A172 (cell line): ENCODE results near the gene LOXL1. TPM values are rescaled to one million over a fixed set of nuclear protein-coding genes. Genes with fewer than 3 reads are reported as not detected.

Experiments used
- DNase-seq: peaks from one replicate; pipeline ENCODE4 v3.0.0-alpha.2; 2015; ENCODE audit warnings: low spot score
- total RNA-seq: library from RNA; depleted of rRNA; stranded (reverse); fragments of >200 nt; shearing (Covaris generic); gene quantifications from 2 replicates; pipeline ENCODE4 v1.2.3, GENCODE V29; 2014

LOXL1 gene
- total RNA-seq, 1 experiment from 2014 or later, result 91.0 TPM

- DNase-seq, result peak; percentile 23
Observed at GRCh38 chr15:73899197-73900094, 26.8 kb upstream of the LOXL1 start.

GRCh38 chr15:73900095-73900712 lies 26.1 kb upstream of the LOXL1 start:
- peak; percentile 37 for DNase-seq

GRCh38 chr15:73901126-73901810 lies 25.0 kb upstream of the LOXL1 start:
- DNase-seq, result no peak

- no peak for DNase-seq
Observed at GRCh38 chr15:73902121-73903020, 23.9 kb upstream of the LOXL1 start.

- no peak for DNase-seq
Observed at GRCh38 chr15:73904026-73904815, 22.0 kb upstream of the LOXL1 start.

GRCh38 chr15:73905225-73905827 lies 20.9 kb upstream of the LOXL1 start:
- DNase-seq, result no peak

GRCh38 chr15:73906346-73907034 lies 19.8 kb upstream of the LOXL1 start:
- no peak for DNase-seq

GRCh38 chr15:73907035-73907408 lies 19.2 kb upstream of the LOXL1 start:
- no peak for DNase-seq

- DNase-seq, result peak; percentile 46
Observed at GRCh38 chr15:73908030-73908821, 18.0 kb upstream of the LOXL1 start.

- DNase-seq, result no peak
Observed at GRCh38 chr15:73908822-73909122, 17.5 kb upstream of the LOXL1 start.

GRCh38 chr15:73909651-73910050 lies 16.6 kb upstream of the LOXL1 start:
- no peak for DNase-seq

GRCh38 chr15:73910522-73911303 lies 15.5 kb upstream of the LOXL1 start:
- DNase-seq, result no peak

GRCh38 chr15:73912030-73912596 lies 14.1 kb upstream of the LOXL1 start:
- DNase-seq, result no peak

- DNase-seq, result no peak
Observed at GRCh38 chr15:73914145-73914544, 12.1 kb upstream of the LOXL1 start.

GRCh38 chr15:73915082-73915481 lies 11.2 kb upstream of the LOXL1 start:
- no peak for DNase-seq

- DNase-seq, result no peak
Observed at GRCh38 chr15:73918784-73919183, 7.5 kb upstream of the LOXL1 start.

GRCh38 chr15:73919706-73920105 lies 6.6 kb upstream of the LOXL1 start:
- no peak for DNase-seq
